Measurements from ENCODE around the gene TMTC4.

DNA sequence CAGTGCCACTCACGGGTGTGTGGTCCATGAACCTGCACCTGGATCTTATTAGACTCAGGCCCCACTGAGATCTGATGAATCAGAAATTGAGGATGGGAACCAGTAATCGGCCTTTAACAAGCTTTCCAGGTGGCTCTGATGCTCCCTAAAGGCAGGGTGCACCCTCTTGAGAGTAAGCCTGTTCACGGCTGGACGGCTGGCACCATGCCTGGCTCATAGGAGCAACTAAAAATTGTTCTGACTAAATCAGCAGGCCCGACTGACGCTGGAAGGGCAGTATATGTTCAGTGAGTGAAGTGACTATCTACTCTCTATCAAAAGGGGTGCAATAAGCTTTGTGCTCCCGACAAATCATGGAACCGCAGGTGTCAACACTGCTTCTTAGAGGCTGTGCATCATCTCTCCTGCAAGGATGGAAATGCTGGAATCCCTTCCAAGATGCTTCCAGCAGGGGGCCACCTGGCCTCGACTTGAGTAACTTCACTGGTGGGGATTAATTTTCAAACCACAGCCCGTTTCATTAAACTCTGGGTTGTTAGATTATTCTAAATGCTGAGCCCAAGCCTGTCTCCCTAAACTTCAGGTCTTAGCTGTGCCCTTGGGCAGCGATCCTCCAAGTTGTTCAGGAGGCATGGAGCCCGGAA, 28.4 kb downstream of the TMTC4 start:
- TF ChIP-seq, protein P1, sequence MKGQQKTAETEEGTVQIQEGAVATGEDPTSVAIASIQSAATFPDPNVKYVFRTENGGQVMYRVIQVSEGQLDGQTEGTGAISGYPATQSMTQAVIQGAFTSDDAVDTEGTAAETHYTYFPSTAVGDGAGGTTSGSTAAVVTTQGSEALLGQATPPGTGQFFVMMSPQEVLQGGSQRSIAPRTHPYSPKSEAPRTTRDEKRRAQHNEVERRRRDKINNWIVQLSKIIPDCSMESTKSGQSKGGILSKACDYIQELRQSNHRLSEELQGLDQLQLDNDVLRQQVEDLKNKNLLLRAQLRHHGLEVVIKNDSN (IDR thresholded peaks at IDR 0.05): no peak
- TF ChIP-seq RAD21 (IDR thresholded peaks at IDR 0.05; ENCODE audit: low read depth): peak; percentile 46
